Kasumi-1 (cell line): ENCODE measurements around the gene NEK7.

Source experiments
- DNase-seq, 2 experiments: peaks; one replicate each; lab custom pipeline; 2025; lab: John Stamatoyannopoulos, UW

Gene NEK7

GRCh38 chr1:198143797-198144196 is 13.0 kb upstream of the NEK7 start:
- no peak for DNase-seq

DNA sequence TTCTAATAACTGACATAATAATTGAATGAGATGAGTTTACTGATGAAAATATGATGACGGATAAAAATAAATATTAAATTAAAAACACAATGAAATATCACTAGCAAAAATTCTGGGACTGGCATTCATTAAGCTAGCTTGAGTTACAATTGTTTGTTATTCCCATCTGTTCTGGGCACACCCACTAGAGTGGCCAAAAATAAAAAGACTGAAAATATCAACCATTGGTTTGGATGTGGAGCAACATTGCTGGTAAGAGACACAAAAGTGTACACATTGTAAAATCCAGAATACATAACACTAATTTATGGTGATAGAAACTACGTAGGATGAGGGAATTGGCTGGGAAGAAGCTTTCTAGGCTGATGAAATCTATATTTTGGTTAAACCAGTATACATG is 9.6 kb upstream of the NEK7 start:
- DNase-seq, result no peak

GRCh38 chr1:198150369-198150768 is 6.4 kb upstream of the NEK7 start:
- no peak for DNase-seq

DNA sequence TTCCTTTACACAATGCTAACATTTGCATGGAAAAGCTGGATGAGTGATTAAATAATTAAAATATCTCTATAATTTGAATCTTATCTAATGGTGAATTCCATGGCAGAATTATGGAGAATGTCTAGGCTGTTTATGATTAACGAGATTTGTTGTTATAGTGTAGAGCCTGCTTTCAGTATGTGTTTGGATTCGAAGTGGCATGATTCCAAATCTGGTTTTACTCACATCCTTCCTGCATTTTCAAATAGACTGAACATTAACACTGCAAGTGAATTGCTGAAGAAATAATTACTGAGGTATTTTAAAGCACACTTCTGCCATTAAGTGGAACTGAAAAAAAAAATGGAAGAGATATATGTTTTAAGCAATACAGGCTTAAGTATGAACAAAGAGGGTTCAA is 5.1 kb upstream of the NEK7 start:
- DNase-seq, result no peak

DNA sequence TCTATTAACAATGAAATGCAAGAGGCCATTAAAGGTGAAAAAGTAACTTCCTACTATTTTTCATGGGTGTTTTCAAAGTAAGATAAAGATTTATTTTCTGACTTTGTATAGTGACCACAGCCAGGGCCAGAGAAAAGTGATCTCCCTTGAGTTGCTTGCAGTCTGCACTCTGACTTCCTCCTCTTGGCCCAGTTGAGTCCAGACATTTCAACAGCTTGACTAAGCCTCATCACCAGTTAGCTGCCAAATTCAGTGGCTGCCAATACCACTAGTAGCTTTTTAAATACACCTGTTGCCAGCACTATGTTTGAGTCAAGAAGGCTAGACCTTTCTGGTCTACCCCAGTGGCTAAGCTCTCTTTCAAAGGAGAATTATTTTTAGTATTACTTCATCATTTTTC is 3.7 kb upstream of the NEK7 start:
- no peak for DNase-seq

DNA sequence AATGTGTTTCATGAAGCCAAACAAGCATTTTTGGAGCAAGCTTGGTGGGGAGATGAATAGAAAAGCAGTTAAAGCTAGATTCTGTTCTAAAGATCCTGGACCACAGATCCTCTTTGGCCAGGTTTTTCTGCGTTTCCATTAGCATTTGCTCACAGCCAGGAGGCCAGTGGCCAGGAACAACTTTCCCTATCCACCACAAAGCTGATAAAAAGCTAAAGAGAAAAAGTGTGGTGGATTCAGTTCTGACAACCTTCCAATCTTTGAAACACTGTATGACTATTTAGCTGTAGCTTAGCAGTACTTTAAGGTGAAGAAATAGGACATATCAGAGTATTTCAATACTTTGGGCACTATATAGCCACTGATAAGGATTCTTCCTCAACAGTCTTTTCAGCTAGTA is 3.0 kb upstream of the NEK7 start:
- no peak for DNase-seq

DNA sequence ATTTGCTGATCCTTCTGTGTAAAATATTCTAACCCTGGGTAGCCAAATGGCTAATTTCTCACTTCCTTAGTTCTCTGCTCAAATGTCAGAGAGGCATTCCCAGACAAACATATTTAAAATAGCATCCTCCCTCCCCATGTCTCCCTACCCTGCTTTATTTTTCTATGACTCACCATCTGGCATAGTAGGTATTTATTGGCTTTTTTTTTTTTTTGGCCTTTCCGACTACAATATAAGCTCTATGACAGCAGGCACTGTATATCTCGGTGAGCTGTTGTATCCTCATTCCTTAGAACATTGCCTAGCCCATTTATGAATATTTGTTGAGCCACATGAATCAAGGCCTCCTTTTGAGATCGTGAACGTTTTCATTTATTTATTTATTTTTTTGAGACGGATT is 1.5 kb upstream of the NEK7 start:
- no peak for DNase-seq

GRCh38 chr1:198156111-198156744 is 570 bp upstream of the NEK7 start:
- peak; percentile 87 to 93 for DNase-seq

- peak; percentile 85 to 93 for DNase-seq
Measured at GRCh38 chr1:198157241-198157846, 546 bp downstream of the NEK7 start.

DNA sequence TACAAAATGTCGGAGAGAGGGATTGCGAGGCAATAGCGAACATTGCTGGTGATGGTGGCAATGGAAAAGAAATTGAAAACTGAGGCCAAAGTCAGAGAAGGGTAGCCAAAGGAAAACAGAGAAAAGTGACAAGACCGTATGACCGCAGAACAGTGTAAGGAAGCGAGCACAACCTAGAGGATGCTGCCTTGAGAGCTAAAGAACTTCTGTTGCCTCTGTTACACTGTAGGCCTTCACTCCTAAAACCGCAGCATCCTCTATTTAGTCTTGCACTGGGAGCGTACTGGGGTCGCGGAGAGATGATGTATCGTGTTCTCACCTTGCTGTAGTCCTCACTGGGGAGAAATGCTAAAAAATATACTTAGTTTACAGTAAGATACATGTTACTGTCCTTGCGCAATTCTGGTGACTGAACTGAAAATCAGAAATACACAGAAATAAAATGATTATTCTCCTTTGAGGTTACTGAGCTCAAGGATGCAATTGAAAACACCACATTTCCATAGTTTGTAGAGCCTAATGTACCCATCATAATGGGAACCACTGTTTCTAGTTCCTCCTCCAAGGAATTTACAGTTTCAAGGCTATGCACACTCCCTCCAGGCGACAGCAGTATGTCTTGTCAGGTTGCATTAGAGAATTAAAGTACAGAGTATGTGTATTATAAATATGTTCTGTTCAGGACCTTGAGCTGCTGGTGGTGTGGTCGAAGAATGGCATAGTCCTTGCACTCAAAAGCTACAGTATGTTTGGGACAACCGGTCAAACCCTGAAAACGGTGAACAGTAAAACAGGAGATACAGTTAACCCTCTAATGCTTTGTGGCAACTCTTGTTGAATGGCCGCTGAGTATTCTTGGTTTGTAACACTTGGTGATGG is 1.3 kb downstream of the NEK7 start:
- peak; percentile 66 to 72 for DNase-seq

GRCh38 chr1:198158735-198159589 is 2.2 kb downstream of the NEK7 start:
- peak; percentile 87 to 92 for DNase-seq

DNA sequence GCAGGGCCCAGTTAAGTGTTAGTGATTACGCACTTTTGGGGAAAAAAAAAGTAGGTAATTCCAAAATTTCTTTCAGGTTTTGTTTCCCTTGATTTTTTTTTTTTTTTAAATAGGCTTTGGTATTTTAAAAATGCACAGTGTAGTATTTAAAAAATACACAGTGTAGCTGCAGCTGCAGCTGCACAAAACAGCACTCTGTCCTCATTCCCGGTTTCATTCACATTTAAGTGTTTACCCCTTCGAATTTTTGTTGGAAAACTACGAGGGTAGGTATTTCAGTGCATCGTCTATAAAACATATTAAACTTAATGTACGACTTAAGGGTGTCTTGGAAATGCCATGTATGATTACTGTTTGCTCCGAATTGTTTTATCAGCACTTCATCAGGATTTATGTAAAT is 3.4 kb downstream of the NEK7 start:
- DNase-seq, result no peak

DNA sequence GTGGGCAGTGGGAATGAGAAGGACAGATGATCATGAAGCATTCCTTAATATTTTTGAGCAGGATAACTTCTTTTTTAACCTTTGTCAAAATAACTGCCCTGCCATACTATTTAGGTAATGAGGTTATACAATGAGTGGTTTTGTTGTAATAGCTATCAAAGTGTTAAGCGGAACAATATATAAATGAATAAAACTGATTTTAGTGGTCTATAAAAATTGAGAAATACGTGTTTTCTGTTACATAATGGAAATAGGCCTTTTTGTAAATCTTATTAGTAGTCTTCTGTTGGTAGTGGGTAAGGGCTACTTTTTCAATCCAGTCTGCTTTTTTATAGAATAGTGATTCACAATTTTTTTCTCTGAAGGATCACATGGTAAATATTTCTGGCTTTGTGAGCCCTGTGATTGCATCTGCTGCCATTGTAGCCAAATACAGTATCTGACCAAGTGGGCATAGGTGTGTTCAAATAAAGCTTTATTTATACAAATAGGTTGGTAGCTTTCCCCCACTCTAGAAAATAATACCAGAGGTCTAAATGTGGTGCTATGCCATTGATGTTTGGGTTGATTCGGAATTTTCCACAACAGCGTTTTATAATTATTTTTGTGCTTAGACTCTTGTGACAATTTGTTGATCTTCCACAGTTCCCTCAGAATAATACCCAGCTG is 4.3 kb downstream of the NEK7 start:
- no peak for DNase-seq

GRCh38 chr1:198161718-198162090 is 4.9 kb downstream of the NEK7 start:
- DNase-seq, result no peak

- peak; percentile 56 to 64 for DNase-seq
Measured at GRCh38 chr1:198162091-198162767, 5.4 kb downstream of the NEK7 start.

- DNase-seq, result no peak
Measured at GRCh38 chr1:198165927-198166647, 9.3 kb downstream of the NEK7 start.

DNA sequence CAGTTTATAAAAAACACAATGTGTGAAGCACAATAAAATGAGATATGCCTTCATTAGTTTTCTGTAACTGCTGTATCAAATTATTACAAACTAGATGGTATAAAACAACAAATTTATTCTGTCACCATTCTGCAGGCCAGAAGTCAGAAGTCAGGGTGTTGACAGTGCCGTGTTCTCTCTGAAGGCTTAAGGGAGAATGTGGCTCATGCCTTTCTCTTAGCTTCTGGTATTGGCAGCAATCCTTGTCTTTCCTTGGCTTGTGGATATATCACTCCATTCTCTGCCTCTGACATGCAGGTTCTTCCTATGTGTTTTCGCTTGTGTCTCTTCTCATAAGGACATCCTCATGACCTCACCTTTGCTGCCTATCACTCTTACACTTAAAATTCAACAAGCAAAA is 10.1 kb downstream of the NEK7 start:
- no peak for DNase-seq

DNA sequence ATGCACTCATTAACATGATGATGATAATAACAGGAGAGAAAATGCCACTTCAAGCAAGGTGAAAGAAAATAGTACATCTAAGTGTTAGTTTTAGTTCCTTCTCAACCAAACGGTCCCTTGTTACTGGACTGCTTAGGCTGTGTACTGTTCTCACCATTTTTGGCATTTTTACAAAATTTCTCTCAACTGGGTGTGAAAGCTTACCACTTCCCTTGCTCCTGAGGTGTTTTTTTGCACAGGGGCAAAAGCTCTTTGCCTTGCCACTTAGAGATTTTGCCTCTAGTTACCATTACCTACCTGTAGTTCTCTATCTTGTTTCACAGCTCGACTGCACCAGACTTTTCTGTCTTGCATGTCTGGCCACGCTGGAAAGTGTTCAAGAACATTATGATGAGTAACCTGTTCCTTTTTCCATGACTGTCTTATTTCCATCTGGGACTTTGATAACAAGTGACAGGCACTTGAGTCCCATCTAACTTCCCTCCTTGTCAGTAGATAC is 10.7 kb downstream of the NEK7 start:
- peak in 1 of 2 experiments; percentile 22 for DNase-seq

DNA sequence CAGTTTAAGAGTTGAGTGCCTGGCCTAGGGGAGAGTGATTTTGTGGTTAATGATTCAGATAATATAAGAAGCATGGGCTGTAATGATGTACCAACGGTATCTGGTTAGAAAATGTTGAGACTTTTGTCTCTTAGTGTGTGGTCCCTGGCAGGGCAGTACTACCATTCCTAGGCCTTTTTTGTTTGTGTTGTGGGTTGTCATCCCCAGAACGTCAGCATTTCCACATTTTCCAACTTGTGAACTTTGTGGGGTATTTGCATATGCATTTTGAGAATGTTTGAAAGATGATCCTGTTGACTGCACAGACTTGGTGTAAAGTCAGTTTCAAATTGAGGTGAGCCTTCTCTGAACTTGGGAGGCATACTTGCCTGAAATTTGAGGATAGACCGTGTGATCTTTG is 11.4 kb downstream of the NEK7 start:
- no peak for DNase-seq

GRCh38 chr1:198169672-198170071 is 12.9 kb downstream of the NEK7 start:
- DNase-seq, result no peak
